Liver (tissue), 9 donors: Measurements from ENCODE around the gene ADAMTS2. TPM values are rescaled to one million over a fixed set of nuclear protein-coding genes. Genes with fewer than 3 reads are reported as not detected.
A peak's percentile ranks its signal among the peaks of the same experiment; 100 is the strongest.

Experiments used
- DNase-seq: peaks from one replicate; pipeline ENCODE4 v3.0.0-alpha.2; 2017; ENCODE audit warnings: low spot score
- H3K27ac ChIP-seq, 2 donors: one replicate each; pipeline ENCODE4 v1.7.0; 2013; ENCODE audit warnings: inconsistent platforms in 2 of 2, low read length in 2 of 2, control low read depth in 1 of 2, low read depth in 1 of 2, mild to moderate bottlenecking in 1 of 2
- H3K27me3 ChIP-seq, 4 donors: one replicate each; pipeline versions ENCODE4 v1.6.1 to v1.7.0; 2013; ENCODE audit warnings: low read length in 3 of 4, inconsistent platforms in 1 of 4, mild to moderate bottlenecking in 1 of 4, moderate library complexity in 1 of 4; ENCODE audit not compliant: control insufficient read depth in 4 of 4, insufficient read depth in 4 of 4
- H3K36me3 ChIP-seq, 4 donors: one replicate each; pipeline versions ENCODE4 v1.6.1 to v1.7.0; 2013; ENCODE audit warnings: low read length in 3 of 4, mild to moderate bottlenecking in 3 of 4, low read depth in 1 of 4, moderate library complexity in 1 of 4; ENCODE audit not compliant: control insufficient read depth in 4 of 4, insufficient read depth in 3 of 4
- H3K4me1 ChIP-seq, 4 donors: one replicate each; pipeline versions ENCODE4 v1.6.1 to v1.7.0; 2013; ENCODE audit warnings: low read length in 3 of 4, mild to moderate bottlenecking in 3 of 4, moderate library complexity in 1 of 4; ENCODE audit not compliant: control insufficient read depth in 4 of 4, insufficient read depth in 4 of 4
- H3K4me3 ChIP-seq, 3 donors: one replicate each; pipeline versions ENCODE4 v1.6.1 to v1.7.0; 2013; ENCODE audit warnings: low read length in 3 of 3, control low read depth in 1 of 3, low read depth in 1 of 3, mild to moderate bottlenecking in 1 of 3
- H3K9ac ChIP-seq, 2 donors: one replicate each; pipeline ENCODE4 v1.7.0; 2013; ENCODE audit warnings: low read length in 2 of 2, mild to moderate bottlenecking in 2 of 2, moderate library complexity in 2 of 2, control low read depth in 1 of 2, low read depth in 1 of 2
- H3K9me3 ChIP-seq, 4 donors: one replicate each; pipeline versions ENCODE4 v1.6.1 to v1.7.0; 2013; ENCODE audit warnings: low read length in 3 of 4; ENCODE audit not compliant: control insufficient read depth in 4 of 4
- FOXA2 ChIP-seq: IDR thresholded peaks from 2 replicates; pipeline ENCODE4 v1.6.1; 2016; ENCODE audit warnings: antibody characterized with exemption
- GABPA ChIP-seq, 2 donors: IDR thresholded peaks in 1 of 2; conservative IDR thresholded peaks in 1 of 2; 2 replicates each; pipeline ENCODE4 v1.6.1; 2016; ENCODE audit warnings: antibody characterized with exemption in 2 of 2, mild to moderate bottlenecking in 1 of 2, moderate library complexity in 1 of 2
- NR2F2 ChIP-seq: IDR thresholded peaks from 2 replicates; pipeline ENCODE4 v1.6.1; 2016; ENCODE audit warnings: antibody characterized with exemption
- RAD21 ChIP-seq, 2 donors: IDR thresholded peaks; 2 replicates each; pipeline ENCODE4 v1.6.1; 2016; ENCODE audit warnings: antibody characterized with exemption in 2 of 2, mild to moderate bottlenecking in 2 of 2
- SP1 ChIP-seq: IDR thresholded peaks from 2 replicates; pipeline ENCODE4 v1.6.1; 2018; ENCODE audit warnings: antibody characterized with exemption, mild to moderate bottlenecking
- TAF1 ChIP-seq: conservative IDR thresholded peaks from 2 replicates; pipeline ENCODE4 v1.6.1; 2016; ENCODE audit warnings: antibody characterized with exemption, mild to moderate bottlenecking
- YY1 ChIP-seq: IDR thresholded peaks from 2 replicates; pipeline ENCODE4 v1.6.1; 2016; ENCODE audit warnings: antibody characterized with exemption, mild to moderate bottlenecking
- WGBS: extraction: QIAGEN DNeasy Blood & Tissue Kit; methylation state at CpG from one replicate; pipeline ENCODE4 v1.1.7; 2013; 5-methylcytosine and 5-hydroxymethylcytosine counted together
- polyA plus RNA-seq, 2 donors: library from polyadenylated mRNA; stranded (reverse) in 1 of 2; unstranded in 1 of 2; fragments of 200-250 nt in 1 of 2; fragments of >200 nt in 1 of 2; fragmentation: Nextera tagmentation in 1 of 2; extraction: Ambion mirVana in 1 of 2; gene quantifications; one replicate each; pipeline versions ENCODE4 v1.2.1 to v1.2.3, GENCODE V29; 2013 to 2015
- total RNA-seq, 2 donors: library from RNA; depleted of rRNA; stranded (reverse); fragments of >200 nt; gene quantifications; one replicate each; pipeline ENCODE4 v1.2.3, GENCODE V29; 2014
- TF ChIP-seq, protein P1 (sequence below): IDR thresholded peaks from 2 replicates; pipeline ENCODE4 v1.6.1; 2016; ENCODE audit warnings: antibody characterized with exemption
- TF ChIP-seq, protein P2 (sequence below): IDR thresholded peaks from 2 replicates; pipeline ENCODE4 v1.6.1; 2016; ENCODE audit warnings: antibody characterized with exemption
- TF ChIP-seq, protein P3 (sequence below): IDR thresholded peaks from 2 replicates; pipeline ENCODE4 v1.6.1; 2016; ENCODE audit warnings: antibody characterized with exemption
- TF ChIP-seq, protein P4 (sequence below): fragments of 150-350 bp; IDR thresholded peaks from 2 replicates; pipeline ENCODE4 v1.5.1; 2017; ENCODE audit warnings: improper control_type of control experiment, low read depth, low read length; ENCODE audit not compliant: missing input control
- donor health status: healthy.
- donor health status: healthy.
- donor health status: healthy.
- donor health status: healthy.
- donor health status: healthy.

ADAMTS2 gene
- total and polyA plus RNA-seq, 4 donors: 2.7 to 24.3 (median 12.0) TPM

DNA sequence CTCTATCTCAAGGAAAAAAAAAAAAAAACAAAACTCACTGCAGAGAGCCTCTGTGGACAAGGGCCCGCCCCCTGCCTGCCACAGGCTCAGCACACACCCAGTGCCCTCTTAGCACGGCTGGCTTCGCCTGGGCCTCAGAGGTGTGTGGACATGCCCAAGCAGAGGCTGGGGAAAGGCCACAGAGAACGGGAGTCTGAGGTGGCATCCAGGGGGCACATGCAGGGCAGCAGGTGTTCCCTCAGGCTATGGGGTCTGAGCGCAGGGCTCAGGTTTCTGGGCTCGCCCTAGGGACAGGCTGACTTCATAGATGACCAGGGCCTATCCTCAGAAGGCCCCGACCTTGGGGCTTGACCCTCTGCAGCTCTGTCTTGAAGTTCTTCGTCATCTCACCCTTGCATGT is 146.4 kb downstream of the ADAMTS2 start:
- Histone ChIP-seq H3K4me3 (no peak overlapping the region), H3K4me1 (peaks cover 0 to 4% (median 0%) of the 10 kb centered on the region in 4 donors), H3K9ac (no peak overlapping the region), H3K9me3 (no peaks in the 10 kb centered on the region), H3K36me3 (no peaks in the 10 kb centered on the region), H3K27ac (no peak overlapping the region), H3K27me3 (no peaks in the 10 kb centered on the region)
- no peak for DNase-seq
- 80% methylated on average over 8 of the region's 8 CpGs for WGBS
- TF ChIP-seq, protein P1, sequence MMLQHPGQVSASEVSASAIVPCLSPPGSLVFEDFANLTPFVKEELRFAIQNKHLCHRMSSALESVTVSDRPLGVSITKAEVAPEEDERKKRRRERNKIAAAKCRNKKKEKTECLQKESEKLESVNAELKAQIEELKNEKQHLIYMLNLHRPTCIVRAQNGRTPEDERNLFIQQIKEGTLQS: no peak
- TF ChIP-seq, protein P2, sequence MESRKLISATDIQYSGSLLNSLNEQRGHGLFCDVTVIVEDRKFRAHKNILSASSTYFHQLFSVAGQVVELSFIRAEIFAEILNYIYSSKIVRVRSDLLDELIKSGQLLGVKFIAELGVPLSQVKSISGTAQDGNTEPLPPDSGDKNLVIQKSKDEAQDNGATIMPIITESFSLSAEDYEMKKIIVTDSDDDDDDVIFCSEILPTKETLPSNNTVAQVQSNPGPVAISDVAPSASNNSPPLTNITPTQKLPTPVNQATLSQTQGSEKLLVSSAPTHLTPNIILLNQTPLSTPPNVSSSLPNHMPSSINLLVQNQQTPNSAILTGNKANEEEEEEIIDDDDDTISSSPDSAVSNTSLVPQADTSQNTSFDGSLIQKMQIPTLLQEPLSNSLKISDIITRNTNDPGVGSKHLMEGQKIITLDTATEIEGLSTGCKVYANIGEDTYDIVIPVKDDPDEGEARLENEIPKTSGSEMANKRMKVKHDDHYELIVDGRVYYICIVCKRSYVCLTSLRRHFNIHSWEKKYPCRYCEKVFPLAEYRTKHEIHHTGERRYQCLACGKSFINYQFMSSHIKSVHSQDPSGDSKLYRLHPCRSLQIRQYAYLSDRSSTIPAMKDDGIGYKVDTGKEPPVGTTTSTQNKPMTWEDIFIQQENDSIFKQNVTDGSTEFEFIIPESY: no peak
- TF ChIP-seq RAD21 (IDR thresholded peaks at IDR 0.05): no peak

DNA sequence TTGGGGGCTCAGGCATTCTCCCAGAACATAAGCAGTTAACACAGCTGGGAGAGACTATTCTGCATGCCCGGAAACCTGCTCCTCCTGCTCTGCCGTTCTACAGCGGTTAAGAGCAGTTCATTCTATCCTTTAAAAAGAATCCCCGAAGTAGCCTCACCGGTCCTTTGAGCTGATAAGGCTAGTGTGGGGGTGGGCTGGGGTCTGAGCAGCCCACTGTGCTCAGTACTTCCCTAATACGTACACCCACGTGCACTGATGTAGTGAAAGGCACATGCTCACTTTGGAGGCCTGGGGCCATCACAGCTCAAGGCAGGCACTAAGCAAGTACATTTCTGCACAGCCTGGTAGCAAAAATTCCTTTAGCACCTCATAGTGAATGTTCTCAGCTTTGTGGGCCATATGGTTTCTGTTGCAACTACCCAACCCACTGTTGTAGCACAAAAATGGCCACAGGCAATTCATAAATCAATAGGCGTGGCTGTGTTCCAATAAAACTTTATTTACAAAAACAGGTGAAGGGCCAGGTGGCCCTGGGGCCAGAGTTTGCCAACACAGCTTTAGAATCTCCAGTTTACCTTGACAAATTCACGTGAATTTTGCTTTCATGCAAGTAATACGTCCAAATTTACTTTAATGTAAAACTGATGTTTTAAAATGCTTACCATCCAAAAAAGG is 148.7 kb downstream of the ADAMTS2 start:
- no peak overlapping the region for H3K4me3 ChIP-seq
- H3K9me3 ChIP-seq: no peaks in the 10 kb centered on the region
- H3K27ac ChIP-seq: no peak overlapping the region
- no peak for DNase-seq
- peaks cover 0 to 7% (median 0%) of the 10 kb centered on the region in 4 donors for H3K4me1 ChIP-seq
- H3K27me3 ChIP-seq: no peaks in the 10 kb centered on the region
- H3K9ac ChIP-seq: no peak overlapping the region
- 82% methylated on average over 10 of the region's 10 CpGs for WGBS
- H3K36me3 ChIP-seq: no peaks in the 10 kb centered on the region
- TF ChIP-seq, protein P2: no peak
- TF ChIP-seq SP1: no peak
- TF ChIP-seq, protein P3, sequence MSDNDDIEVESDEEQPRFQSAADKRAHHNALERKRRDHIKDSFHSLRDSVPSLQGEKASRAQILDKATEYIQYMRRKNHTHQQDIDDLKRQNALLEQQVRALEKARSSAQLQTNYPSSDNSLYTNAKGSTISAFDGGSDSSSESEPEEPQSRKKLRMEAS: no peak
- no peak for TF ChIP-seq FOXA2
- no peak for TF ChIP-seq YY1
- no peak for TF ChIP-seq GABPA (IDR thresholded peaks at IDR 0.05 in 1 of 2, conservative IDR thresholded peaks at IDR 0.05 in 1 of 2)
- no peak for TF ChIP-seq TAF1

DNA sequence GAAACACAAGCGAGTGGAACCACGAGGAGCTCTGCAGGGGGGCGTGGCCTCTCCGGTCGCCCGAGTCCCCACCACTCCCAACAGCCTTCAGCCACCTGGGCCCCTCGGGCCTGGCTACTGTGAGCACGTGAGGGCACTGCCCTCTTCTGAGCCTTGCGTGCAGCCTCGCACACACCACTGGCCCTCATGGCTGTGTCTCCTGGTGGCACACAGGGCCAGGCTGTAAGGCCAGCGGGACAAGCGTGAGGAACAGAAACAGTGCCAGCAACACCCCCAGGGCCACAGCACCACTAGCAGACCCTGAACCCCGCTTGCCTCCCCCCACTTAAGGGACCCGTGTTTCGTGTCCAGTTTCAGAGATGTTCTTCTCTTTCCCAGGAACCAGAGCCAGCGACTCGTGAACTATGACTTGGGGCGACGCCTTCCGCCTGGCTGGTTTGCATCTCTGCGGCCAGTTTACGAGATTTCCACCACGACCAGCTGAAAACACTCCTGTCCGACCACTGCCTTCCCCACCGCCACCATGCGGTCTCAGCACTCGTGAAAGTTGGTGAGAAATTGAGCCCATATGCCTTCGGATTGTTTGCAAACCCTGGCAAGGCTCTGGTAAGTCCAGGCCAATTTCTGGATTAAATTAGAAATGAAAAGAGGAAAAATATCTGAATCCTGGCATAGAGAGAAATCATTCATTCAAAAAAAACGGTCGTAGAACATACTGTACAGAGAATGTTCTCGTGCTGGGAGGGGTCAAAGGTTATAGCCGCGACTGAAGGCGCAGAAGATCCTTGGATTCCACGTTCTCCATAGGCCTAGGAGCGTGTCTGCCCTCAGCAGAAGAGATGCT is 149.5 kb downstream of the ADAMTS2 start:
- H3K4me1 ChIP-seq: peaks cover 0 to 7% (median 0%) of the 10 kb centered on the region in 4 donors
- H3K27me3 ChIP-seq: no peaks in the 10 kb centered on the region
- no peak overlapping the region for H3K4me3 ChIP-seq
- no peak overlapping the region for H3K9ac ChIP-seq
- whole genome bisulfite sequencing: 84% methylated on average over 36 of the region's 36 CpGs
- no peak overlapping the region for H3K27ac ChIP-seq
- no peaks in the 10 kb centered on the region for H3K9me3 ChIP-seq
- H3K36me3 ChIP-seq: no peaks in the 10 kb centered on the region
- peak; percentile 79 for TF ChIP-seq NR2F2
- TF ChIP-seq, protein P4, sequence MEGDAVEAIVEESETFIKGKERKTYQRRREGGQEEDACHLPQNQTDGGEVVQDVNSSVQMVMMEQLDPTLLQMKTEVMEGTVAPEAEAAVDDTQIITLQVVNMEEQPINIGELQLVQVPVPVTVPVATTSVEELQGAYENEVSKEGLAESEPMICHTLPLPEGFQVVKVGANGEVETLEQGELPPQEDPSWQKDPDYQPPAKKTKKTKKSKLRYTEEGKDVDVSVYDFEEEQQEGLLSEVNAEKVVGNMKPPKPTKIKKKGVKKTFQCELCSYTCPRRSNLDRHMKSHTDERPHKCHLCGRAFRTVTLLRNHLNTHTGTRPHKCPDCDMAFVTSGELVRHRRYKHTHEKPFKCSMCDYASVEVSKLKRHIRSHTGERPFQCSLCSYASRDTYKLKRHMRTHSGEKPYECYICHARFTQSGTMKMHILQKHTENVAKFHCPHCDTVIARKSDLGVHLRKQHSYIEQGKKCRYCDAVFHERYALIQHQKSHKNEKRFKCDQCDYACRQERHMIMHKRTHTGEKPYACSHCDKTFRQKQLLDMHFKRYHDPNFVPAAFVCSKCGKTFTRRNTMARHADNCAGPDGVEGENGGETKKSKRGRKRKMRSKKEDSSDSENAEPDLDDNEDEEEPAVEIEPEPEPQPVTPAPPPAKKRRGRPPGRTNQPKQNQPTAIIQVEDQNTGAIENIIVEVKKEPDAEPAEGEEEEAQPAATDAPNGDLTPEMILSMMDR: no peak
- DNase-seq: no peak
